Medulla oblongata (tissue), 1 donor: ENCODE measurements around the gene AFAP1L2.
A peak's percentile ranks its signal among the peaks of the same experiment; 100 is the strongest.

ENCODE experiments used
- DNase-seq: peaks from one replicate; pipeline ENCODE4 v3.0.0-alpha.2; 2015; ENCODE audit errors: extremely low spot score

AFAP1L2 gene

DNA sequence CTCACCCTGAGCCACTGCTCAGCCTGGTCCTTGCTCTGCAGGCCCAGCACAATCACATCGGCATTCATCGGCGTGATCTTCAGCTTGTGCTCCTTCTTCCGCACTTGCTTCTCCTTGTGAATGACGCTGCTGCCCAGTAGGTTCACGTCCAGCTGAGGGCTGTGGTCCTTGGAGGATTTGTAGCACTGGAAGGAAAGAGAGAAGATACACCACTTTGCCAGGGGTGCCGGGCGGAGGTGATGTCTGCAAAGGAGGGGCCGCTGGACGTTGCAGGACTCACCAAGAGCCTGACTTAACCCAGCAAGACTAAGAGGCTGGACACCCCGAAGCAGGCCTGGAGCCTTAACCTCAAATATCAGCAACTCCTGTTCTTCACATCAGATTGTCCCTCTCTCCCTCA, 90.4 kb downstream of the AFAP1L2 start:
- DNase-seq = no peak

- DNase-seq = no peak
Measured at GRCh38 chr10:114313139-114313538, 91.2 kb downstream of the AFAP1L2 start.

- DNase-seq = no peak
Measured at GRCh38 chr10:114311496-114312209, 92.6 kb downstream of the AFAP1L2 start.

DNA sequence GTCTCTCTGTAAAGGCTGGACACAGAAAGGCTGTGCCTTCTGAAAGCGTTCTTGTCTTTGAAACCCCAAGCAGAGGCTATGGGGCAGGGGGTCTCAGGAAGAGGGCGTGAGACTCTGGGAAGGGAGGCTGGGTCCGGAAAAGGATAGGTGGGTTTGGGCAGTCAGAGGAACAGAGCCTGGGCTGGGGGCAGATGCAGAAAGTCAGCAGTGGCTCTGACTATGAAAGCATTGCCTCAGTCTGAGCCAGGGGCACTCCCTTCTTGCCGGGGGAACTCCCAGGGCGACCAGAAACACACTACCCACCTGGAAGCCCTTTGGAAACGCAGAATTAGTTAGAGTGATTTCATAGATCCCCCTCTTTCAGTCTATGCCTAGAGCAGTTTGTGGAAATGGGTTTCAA, 93.3 kb downstream of the AFAP1L2 start:
- no peak for DNase-seq

DNA sequence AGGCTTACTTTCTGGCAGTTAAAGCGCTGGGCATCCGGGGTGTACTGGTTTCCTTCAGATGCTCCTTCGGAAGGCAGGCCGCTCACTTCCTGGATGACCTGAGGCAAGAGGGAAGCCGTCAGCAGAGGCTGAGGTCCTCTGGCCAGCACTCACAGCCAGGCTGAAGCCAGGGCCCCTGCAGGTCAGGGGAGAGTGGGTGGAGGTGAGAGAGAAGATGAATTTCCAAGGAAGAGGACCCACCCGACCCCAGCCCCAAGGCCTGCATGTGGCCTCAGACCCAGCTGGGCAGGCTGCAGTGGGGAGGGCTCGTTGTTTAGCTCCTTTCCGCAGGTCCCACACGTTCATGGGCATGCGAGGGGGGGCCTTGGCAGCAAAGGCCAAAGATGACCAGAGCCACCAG, 94.0 kb downstream of the AFAP1L2 start:
- no peak for DNase-seq

DNA sequence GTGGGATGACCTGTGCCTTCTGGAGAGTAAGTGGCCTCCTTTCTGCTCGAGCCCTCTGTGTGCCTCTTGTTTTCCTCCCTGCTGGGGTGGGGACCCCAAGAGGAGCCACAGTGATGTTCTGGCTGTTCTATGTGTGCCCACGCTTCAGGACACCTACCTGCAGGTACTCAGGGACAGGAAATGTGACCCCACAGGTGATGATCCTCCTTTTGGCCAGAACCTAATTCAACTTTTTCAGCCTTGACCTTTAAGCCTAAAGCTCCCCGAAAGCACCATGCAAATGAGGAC, 95.0 kb downstream of the AFAP1L2 start:
- no peak for DNase-seq

GRCh38 chr10:114308531-114309363, 95.6 kb downstream of the AFAP1L2 start:
- peak; percentile 66 for DNase-seq

GRCh38 chr10:114307731-114308130, 96.6 kb downstream of the AFAP1L2 start:
- DNase-seq = no peak

DNA sequence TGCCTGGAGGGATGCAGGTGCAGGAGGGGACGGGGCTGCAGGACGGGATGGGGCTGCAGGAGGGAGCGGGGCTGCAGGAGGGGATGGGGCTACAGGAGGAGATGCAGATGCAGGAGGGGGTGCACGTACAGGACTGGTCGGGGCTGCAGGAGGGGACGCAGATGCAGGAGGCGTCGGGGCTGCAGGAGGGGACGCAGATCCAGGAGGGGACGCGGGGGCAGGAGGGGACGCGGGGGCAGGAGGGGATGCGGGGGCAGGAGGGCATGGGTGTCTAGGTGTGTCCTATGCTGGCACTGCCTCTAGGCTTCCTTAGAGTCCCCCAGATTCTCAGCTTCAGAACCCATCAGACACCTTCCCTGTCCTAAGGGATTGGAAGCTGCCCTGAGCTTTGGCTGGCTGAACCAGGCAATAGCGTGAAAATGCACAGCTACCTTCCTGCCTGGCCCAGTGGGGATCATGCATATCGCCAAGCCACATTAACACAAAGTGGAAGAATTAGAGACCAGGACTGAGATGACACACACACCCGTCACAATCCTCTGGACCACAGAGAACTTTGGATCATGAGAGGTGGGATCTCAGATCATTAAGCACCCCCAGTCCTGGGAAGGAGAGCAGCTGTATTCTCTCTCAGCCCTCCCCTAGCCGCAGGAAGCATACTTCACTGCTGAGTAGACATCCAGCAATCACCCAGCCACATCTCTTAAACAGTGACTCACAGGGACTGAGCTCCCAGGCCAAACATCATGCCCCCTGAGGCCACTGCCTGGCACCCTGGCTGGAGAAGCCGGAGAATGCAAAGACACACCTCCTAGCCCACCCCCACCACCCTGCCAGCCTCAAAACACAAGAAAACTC, 98.0 kb downstream of the AFAP1L2 start:
- no peak for DNase-seq

- no peak for DNase-seq
Measured at GRCh38 chr10:114305521-114305925, 98.8 kb downstream of the AFAP1L2 start.

DNA sequence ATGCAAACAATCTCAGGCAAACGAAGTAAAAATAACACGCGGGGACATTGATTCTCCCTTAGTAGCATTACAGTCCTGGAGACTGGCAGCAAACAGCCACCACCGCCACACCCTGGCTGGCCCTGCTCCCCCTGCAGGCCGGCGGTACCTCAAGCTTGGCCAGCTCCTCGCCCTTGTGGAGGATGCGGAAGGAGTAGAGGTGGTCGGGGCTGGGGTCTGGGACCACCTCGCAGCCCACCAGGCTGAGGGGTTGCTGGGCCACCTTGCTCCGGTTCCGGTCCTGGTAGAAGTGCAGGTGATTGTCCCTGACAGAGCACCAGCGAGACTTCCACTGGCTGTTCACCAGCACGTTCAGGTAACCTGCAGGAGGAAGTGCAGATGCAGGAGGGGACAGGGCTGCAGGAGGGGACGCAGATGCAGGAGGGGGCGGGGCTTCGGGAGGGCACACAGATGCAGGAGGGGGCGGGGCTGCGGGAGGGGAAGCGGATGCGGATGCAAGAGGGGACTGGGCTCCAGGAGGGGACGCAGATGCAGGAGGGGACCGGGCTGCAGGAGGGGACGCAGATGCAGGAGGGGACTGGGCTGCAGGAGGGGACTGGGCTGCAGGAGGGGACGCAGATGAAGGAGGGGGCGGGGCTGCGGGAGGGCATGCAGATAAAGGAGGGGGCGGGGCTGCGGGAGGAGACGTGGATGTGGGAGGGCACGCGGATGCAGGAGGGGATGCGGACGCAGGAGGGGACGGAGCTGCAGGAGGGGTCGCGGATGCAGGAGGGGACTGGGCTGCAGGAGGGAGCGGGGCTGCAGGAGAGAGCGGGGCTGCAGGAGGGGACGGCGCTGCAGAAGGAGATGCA, 99.5 kb downstream of the AFAP1L2 start:
- DNase-seq = peak; percentile 21

DNA sequence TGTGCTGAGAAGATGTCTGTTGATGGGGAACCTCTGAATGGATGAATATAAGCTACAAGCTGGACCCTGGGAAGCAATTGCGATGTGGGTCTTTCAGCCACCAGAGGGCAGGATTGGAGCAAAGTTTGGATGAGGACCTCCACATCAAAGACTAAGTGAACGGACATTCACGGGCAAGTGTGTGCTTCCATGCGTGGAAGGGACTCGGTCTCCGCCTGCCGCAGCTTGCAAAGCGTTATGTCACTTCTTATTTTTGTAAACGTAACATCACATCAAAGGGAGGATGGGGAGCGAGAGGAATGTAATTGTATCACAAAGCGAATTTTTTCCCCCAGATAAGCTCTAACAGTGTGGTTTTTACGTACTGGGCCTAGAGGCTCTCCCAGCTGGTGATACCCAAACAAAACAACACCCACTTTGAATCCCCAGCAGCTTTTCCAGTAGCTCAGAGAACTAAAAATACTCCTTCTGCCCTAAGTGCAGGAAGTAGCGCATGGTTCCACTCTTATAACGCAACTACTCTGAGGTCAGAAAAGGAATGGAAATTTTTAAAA, 100.2 kb downstream of the AFAP1L2 start:
- DNase-seq = peak; percentile 95

GRCh38 chr10:114303556-114303955, 100.7 kb downstream of the AFAP1L2 start:
- DNase-seq = no peak

- peak; percentile 51 for DNase-seq
Measured at GRCh38 chr10:114301951-114302710, 102.2 kb downstream of the AFAP1L2 start.

- DNase-seq = no peak
Measured at GRCh38 chr10:114301177-114301576, 103.1 kb downstream of the AFAP1L2 start.

DNA sequence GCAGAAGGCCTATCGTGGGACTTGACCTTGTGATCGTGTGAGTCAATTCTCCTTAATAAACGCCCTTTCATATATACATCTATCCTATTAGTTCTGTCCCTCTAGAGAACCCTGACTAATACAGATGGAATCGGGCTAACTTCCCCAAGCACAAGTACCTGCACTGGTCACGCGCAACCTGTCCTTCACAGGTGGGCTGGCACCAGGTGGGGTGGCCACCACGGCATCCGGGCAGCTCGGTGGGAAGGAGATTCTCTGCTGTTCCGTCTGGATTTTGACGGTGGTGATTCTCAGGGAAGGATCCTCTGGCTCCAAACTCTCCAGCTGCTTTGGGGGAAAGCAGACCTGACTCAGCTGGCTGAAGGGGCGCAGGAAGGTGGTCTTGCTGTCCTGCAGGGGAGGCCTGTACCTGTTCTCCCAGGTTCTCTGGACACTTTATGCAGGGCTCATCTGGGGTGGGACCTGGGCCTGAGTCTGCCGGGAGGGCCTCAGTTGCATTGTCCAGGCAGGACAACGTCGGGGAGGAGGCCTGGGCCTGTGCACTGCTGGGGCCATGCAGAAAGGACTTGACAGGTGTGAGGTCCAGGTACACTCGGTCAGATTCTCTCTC, 104.2 kb downstream of the AFAP1L2 start:
- no peak for DNase-seq

DNA sequence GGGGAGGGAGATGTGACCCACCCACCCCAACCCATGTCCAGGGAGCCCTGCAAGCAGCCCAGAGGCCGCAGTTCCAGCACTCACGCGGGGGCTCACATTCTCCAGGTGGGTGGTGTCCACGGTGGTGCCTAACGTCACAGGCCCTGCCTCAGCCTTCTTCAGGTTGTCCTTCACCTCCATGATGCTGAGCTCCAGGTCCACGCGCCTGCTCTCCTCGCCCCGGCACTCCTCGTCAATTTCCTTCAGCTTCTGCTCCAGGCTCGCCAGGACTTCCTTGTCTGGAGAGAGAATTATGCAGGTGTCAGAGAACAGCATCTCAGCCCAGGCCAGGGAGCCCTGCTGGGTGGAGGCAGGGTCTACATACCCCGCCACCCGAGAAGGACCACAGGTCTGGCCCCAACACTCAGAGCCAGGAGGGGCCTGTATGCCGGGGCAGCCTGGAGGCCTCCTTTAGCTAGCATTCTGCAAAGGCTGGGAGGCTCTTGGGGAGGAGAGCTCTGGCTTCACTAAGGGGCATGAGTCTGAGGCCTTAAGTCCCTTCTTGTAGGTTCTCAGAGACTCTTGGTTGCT, 107.1 kb downstream of the AFAP1L2 start:
- DNase-seq = no peak

DNA sequence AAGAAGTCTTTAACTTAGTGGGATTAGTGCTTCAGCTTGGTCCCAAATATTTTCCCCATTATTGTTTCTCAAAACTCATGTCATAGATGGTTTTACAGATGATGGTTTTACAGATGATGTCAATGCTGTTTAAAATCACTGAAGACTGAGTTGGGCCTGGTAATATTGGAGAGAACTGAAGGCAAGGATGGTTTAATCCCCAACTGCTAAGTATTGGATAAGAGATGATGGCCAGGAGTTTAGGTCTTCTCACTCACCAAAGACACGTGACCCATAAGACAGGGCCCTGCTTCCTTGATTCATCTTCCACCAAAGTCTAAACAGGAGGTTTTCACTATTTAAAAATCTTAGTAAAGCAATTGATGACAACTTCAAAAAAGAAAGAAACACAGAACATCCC, 108.9 kb downstream of the AFAP1L2 start:
- no peak for DNase-seq

DNA sequence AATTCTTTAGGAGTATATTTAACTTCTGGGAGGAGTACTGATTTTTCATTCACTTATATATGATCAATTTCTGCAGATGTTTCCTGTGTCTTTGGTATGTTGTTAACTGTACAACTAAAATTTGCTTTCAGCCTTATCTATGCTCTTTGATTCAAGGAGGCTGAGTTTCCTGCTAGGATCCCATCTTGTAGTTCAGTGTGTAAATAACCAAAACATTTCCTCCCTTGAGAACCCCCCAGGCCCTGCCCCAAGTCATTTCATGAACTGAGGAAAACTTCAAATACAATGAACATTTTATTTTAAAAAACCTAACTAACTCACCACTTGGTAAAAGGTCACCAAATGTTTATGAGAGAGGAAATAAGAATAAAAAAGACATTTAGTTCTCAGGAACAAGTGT, 109.8 kb downstream of the AFAP1L2 start:
- no peak for DNase-seq

DNA sequence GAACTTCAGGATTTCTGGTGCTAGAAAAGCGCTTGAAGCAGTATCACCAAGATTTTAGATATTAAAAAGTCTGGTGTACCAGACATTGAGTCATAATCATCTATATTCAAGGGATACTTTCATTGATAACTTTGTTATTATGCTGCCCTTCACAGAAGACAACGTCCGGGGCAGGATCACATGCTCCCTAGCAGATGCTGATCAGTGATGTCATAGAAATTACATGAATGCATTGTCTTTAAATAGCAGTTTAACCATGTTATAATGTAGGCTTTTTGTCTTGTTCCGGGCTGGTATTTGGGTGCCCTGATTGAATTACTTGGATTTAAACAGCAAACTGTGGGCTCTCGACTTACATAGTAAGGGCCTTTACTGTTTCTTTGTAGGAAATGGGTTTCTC, 111.2 kb downstream of the AFAP1L2 start:
- no peak for DNase-seq
